NCI-H748 treated with DMSO at 0.1 percent for 48 hours (cell line): ENCODE results near the gene RORC.

ENCODE experiments used
- DNase-seq: peaks from one replicate; lab custom pipeline; 2025; lab: John Stamatoyannopoulos, UW

RORC gene

GRCh38 chr1:151847867-151848596, 16.4 kb upstream of the RORC start:
- DNase-seq, result no peak

GRCh38 chr1:151846686-151847237, 15.2 kb upstream of the RORC start:
- no peak for DNase-seq

- no peak for DNase-seq
These were observed 14.5 kb upstream of the RORC start for GRCh38 chr1:151846062-151846568.

GRCh38 chr1:151843398-151843797, 11.8 kb upstream of the RORC start:
- DNase-seq, result no peak

- no peak for DNase-seq
These were observed 9.5 kb upstream of the RORC start for GRCh38 chr1:151841141-151841540.

GRCh38 chr1:151840421-151840820, 8.8 kb upstream of the RORC start:
- no peak for DNase-seq

GRCh38 chr1:151839457-151840403, 8.1 kb upstream of the RORC start, which contains the start of gene C2CD4D:
Gene C2CD4D (minus strand): TSS chr1:151839820. CDS start chr1:151838989, 831 bp downstream.
- peak; percentile 67 for DNase-seq

- DNase-seq, result no peak
These were observed 7.4 kb upstream of the RORC start for GRCh38 chr1:151839082-151839412.

GRCh38 chr1:151838222-151839081, 6.8 kb upstream of the RORC start:
- no peak for DNase-seq

- no peak for DNase-seq
These were observed 6.3 kb upstream of the RORC start for GRCh38 chr1:151837884-151838221.

GRCh38 chr1:151837197-151837596, 5.6 kb upstream of the RORC start:
- DNase-seq, result no peak

GRCh38 chr1:151835596-151835995, 4.0 kb upstream of the RORC start:
- no peak for DNase-seq

- DNase-seq, result no peak
These were observed 2.6 kb upstream of the RORC start for GRCh38 chr1:151834239-151834638.

- no peak for DNase-seq
These were observed 1.7 kb upstream of the RORC start for GRCh38 chr1:151833172-151833900.

GRCh38 chr1:151832318-151832980, 847 bp upstream of the RORC start:
- DNase-seq, result no peak

- no peak for DNase-seq
These were observed 378 bp downstream of the RORC start for GRCh38 chr1:151831256-151831591.

GRCh38 chr1:151830055-151830454, 1.5 kb downstream of the RORC start:
- DNase-seq, result no peak

GRCh38 chr1:151829352-151830046, 2.1 kb downstream of the RORC start:
- no peak for DNase-seq

- no peak for DNase-seq
These were observed 2.7 kb downstream of the RORC start for GRCh38 chr1:151828921-151829320.

GRCh38 chr1:151827853-151828252, 3.7 kb downstream of the RORC start:
- DNase-seq, result no peak
